PFSK-1 (cell line): ENCODE measurements around the gene HSD17B11.

Experiments used
- POLR2AphosphoS5 ChIP-seq: IDR thresholded peaks from 2 replicates; pipeline ENCODE4 v1.6.1; 2012; ENCODE audit warnings: low read depth, mild to moderate bottlenecking, control low read depth, low read length, moderate library complexity
- SIN3A ChIP-seq: IDR thresholded peaks from 2 replicates; pipeline ENCODE4 v1.6.1; 2012; ENCODE audit warnings: mild to moderate bottlenecking, low read length, moderate library complexity, borderline replicate concordance; ENCODE audit not compliant: insufficient read depth
- TF ChIP-seq, protein P1 (sequence below), 2 experiments: IDR thresholded peaks; 2 replicates each; pipeline versions ENCODE4 v1.6.1 to v1.8.0; 2011 to 2012; ENCODE audit warnings: low read depth in 2 of 2, low read length in 2 of 2, control low read depth in 1 of 2, inconsistent platforms in 1 of 2, mild to moderate bottlenecking in 1 of 2, moderate library complexity in 1 of 2; ENCODE audit not compliant: insufficient read depth in 1 of 2

DNA sequence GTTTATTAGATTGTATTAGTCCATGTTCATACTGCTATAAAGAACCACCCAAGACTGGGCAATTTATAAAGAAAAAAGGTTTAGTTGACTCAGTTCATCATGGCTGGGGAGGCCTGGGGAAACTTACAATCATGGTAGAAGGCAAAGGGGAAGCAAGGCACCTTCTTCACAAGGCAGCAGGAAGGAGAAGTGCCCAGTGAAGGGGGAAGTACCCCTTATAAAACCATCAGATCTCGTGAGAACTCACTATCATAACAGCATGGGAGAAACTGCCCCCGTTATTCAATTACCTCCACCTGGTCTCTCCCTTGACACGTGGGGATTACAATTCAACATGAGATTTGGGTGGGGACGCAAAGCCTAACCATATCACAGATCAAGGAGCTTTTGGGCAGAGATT, 60.2 kb downstream of the HSD17B11 start:
- no peak for TF ChIP-seq POLR2AphosphoS5
- no peak for TF ChIP-seq SIN3A
- TF ChIP-seq, protein P1, sequence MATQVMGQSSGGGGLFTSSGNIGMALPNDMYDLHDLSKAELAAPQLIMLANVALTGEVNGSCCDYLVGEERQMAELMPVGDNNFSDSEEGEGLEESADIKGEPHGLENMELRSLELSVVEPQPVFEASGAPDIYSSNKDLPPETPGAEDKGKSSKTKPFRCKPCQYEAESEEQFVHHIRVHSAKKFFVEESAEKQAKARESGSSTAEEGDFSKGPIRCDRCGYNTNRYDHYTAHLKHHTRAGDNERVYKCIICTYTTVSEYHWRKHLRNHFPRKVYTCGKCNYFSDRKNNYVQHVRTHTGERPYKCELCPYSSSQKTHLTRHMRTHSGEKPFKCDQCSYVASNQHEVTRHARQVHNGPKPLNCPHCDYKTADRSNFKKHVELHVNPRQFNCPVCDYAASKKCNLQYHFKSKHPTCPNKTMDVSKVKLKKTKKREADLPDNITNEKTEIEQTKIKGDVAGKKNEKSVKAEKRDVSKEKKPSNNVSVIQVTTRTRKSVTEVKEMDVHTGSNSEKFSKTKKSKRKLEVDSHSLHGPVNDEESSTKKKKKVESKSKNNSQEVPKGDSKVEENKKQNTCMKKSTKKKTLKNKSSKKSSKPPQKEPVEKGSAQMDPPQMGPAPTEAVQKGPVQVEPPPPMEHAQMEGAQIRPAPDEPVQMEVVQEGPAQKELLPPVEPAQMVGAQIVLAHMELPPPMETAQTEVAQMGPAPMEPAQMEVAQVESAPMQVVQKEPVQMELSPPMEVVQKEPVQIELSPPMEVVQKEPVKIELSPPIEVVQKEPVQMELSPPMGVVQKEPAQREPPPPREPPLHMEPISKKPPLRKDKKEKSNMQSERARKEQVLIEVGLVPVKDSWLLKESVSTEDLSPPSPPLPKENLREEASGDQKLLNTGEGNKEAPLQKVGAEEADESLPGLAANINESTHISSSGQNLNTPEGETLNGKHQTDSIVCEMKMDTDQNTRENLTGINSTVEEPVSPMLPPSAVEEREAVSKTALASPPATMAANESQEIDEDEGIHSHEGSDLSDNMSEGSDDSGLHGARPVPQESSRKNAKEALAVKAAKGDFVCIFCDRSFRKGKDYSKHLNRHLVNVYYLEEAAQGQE (IDR thresholded peaks at IDR 0.05; ENCODE audit: insufficient read depth in 1 of 2, low read depth in 2 of 2, low read length in 2 of 2), result no peak
